Smooth muscle cell of the brain vasculature (primary cell): ENCODE measurements around the gene KCNT2.
"Not testable (repeated sequence)": the region's sequence is repeated elsewhere in the genome, so short reads cannot be mapped to it uniquely, and the experiment has no call there.

ENCODE experiments used
- DNase-seq: peaks from one replicate; pipeline ENCODE4 v3.0.0-alpha.2; 2012; ENCODE audit warnings: low read depth, low spot score

The KCNT2 gene

GRCh38 chr1:196516373-196516772 is 91.9 kb downstream of the KCNT2 start:
- no peak for DNase-seq

- no peak for DNase-seq
These were observed 92.3 kb downstream of the KCNT2 start for GRCh38 chr1:196515904-196516303.

DNA sequence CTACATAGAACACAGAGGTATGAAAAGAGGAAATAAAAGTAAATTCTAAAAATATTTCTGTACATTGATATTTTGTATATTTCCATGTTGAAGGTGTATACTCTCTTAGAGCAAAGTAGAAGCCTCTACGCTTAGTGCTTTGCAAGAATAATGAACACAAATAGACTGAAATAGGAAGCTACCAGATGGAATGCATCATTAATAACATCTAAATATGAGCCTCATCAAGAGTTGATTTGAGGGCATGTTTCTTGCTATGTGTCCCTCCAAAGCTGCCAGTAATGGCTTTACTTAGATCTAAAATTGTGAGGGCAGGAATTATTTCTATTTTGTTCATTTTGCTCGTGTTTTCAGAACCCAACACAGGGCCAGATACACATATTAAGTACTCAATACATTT is 94.4 kb downstream of the KCNT2 start:
- no peak for DNase-seq

DNA sequence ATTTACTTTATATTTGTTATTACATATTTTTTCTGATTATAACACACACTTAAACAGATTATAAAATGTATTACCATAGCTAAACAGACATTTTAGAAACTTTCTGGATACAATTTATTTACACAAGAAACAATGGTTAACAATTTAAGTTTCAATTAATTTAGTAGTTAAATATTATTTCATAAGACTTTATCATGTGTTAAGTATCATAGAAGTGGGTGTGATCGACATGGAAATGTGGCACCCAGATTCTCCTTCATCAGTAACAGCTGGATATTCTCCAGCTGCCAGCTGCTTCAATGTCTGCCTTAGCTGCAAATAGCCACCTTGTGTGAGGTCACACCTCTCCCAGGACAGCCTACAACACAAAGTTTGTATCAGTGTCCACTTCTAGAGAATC is 97.8 kb downstream of the KCNT2 start:
- no peak for DNase-seq

GRCh38 chr1:196504224-196504623 is 104.0 kb downstream of the KCNT2 start:
- DNase-seq, result not testable (repeated sequence)

DNA sequence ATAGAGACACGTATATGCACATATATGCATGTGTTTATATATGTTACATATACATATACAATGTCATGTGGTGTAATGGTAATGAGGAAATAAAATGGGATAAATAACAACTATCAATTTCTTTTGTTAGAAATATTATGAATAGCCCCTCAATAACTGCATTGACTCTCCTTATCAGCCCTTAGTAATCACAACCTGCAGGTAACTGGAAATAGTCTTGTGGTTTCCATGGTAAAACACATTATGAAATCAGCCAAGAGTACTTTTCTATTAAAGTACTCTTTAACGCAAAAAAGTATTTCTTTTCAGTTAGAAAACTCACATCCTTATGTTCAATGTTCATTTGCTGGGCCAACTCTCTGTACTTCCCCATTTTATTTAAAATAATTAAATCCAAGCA is 105.8 kb downstream of the KCNT2 start:
- no peak for DNase-seq

- DNase-seq, result no peak
These were observed 106.3 kb downstream of the KCNT2 start for GRCh38 chr1:196501760-196502428.

DNA sequence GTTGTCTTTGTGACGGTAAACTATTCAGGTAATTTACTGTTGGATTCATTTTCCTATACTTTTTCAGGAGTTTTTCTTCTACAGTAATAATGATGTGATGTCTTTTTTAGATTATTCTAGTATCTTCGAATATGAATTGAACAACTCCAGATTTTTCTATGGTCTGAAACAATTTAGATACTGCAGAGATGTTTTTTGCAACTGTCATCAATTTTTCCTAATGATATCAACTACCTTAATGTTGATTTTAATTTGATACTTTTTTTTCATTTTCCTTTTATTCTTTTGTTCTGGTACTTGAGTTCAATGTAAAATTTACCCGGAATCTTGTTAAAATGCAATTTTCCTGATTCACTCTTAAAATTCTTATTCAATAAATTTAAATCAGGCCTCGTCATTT is 110.4 kb downstream of the KCNT2 start:
- no peak for DNase-seq

DNA sequence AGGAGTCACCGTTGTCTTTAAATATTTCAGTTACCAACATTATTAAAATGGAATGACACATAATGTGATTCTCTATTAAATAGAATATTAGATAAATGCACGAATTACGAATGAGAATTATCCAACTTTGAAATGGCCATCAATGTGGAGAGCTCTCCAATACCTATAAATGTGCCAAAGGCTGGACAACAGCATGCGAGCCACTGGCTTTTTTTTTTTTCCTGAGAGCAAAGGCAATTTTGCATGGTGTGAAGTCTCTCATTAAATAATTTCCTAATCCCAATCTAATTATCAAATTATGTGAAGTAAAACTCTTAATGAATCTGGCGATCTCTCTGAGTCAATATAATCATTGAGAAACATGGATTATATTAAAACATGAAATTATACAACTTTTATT is 113.5 kb downstream of the KCNT2 start:
- no peak for DNase-seq

- no peak for DNase-seq
These were observed 114.4 kb downstream of the KCNT2 start for GRCh38 chr1:196493881-196494280.

DNA sequence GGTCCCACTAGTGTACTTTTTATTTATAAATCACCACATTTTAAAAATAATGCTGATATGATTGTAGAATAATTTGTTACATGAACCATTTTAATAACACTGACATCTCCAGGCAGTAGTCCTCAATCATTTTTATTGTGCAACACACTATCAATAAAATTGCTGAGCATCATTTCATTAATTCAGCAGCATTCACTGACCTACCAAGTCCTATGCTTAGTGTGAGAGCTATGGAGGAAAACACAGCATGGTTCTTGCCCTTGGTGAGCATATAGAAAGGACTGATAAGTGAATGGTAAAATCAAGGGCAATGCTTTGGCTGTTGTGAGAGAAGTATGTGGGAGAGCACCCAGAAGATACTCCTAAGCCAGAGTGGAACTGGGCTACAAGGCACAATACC is 119.7 kb downstream of the KCNT2 start:
- no peak for DNase-seq

GRCh38 chr1:196486346-196486745 is 121.9 kb downstream of the KCNT2 start:
- no peak for DNase-seq

DNA sequence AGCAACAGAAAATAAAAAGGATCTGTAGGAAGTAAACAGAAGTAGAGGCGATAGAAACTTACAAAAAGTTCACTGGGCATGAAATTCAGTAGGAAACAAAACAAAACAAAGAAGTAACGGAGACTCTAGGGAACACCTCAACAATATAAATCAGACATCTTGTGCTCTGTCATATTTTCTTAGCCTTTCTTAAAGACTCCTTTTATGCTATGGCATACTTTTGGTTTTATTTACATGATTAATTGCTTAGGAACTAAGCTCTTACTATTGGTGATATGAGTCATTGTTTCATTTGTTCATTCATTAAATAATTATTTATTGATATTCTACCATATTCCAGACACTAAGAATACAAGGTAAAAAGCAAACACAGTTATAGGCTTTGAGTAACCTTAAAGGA is 126.6 kb downstream of the KCNT2 start:
- DNase-seq, result no peak

GRCh38 chr1:196477262-196477661 is 131.0 kb downstream of the KCNT2 start:
- no peak for DNase-seq

DNA sequence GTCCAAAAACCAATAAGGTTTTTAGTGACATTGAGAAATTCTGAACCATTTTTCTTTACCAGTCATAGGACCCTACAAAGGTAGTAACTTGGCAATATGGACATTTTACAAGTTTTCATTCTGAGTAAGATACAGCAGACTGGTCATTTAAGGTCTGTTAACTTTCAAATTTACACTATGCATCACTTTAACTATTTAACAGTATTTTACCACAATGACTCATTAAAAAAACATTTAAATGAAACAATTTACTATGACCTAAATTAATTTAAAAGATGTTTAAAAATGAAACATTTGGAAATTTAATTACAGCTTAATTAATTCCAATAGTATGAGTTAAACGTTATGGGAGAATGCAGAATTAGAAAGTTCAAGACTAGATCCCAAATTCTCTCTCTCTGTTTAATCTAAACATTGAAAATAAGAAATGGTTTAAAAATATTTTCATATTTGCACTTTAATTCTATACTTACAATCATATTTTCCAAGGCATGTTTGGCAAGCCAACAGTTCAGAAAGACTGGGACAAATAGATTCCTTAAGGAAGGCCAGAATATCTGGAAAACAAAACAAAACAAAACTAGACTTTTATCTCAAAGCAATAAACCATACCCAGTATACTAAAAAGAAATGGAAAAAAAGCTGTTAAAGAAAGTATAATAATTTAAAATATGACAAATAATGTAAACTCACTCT is 140.9 kb downstream of the KCNT2 start:
- DNase-seq, result no peak

- DNase-seq, result no peak
These were observed 141.6 kb downstream of the KCNT2 start for GRCh38 chr1:196466654-196467053.

- no peak for DNase-seq
These were observed 142.1 kb downstream of the KCNT2 start for GRCh38 chr1:196466166-196466565.

DNA sequence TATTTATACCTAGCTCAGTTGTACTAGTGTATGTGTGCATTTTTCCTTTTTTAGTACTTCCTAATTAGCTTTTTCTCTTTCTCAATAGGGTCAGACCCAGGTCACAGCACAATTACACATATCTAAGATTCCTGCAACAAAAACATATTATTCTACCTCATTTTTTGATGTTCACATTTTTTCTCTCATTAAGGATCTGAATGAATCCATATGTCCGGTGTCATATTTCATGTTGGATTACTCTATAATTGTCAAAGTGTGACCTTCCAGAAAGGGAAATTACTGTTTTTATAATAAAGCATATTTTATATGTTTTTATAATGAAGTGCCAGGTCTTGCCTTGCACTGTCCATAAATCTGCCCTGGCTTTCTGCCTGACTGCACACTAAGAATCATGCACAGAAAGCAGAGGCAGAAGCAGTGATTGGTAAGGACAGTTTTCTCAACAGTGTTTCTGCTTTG is 143.7 kb downstream of the KCNT2 start:
- DNase-seq, result no peak

DNA sequence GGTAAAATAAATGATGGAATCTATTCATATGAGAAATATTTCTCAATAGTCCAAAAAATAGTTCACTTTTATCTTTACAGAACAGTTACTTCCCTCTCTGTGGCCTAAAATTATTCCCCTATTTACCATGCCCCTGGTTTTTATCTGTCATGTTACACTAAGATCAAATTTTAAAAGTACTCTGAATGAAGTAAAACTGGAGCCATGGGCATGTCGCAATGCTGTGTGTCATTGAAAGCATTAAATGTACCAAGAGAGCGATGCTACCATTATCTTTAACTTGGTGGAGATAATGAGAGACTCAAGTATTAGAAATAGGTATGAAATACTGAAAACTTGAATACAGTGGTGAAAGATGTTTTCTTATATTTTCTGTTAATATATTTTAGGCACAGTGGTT is 146.2 kb downstream of the KCNT2 start:
- no peak for DNase-seq

GRCh38 chr1:196461521-196461920 is 146.7 kb downstream of the KCNT2 start:
- DNase-seq, result no peak

- DNase-seq, result no peak
These were observed 148.9 kb downstream of the KCNT2 start for GRCh38 chr1:196459383-196459782.

GRCh38 chr1:196454792-196455191 is 153.4 kb downstream of the KCNT2 start:
- DNase-seq, result no peak

DNA sequence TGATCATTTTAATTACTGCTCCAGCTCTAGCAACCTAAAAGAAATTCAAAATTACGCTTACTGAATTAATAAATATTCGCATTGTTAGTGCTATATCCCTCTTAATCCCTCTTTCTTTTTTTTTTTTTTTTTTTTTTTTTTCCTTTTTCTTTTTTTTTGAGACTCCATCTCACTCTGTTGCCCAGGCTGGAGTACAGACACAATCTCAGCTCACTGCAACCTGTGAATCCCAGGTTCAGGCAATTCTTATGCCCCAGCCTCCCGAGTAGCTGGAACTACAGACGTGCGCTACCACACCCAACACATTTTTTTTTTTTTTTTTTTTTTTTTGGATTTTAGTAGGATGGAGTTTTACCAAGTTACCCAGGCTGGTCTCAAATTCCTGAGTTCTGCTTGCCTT is 157.1 kb downstream of the KCNT2 start:
- DNase-seq, result no peak
